ENCODE measurements around the gene NEK1.

- TF ChIP-seq CTCF (IDR thresholded peaks at IDR 0.05), result no peak
- no peak for TF ChIP-seq POLR2A (IDR thresholded peaks at IDR 0.05; ENCODE audit: low read depth)
Observed at GRCh38 chr4:169659716-169660670, 47.6 kb upstream of the NEK1 start.
